HepG2 (cell line): ENCODE measurements around the gene KISS1R. TPM values are rescaled to one million over a fixed set of nuclear protein-coding genes. Genes with fewer than 3 reads are reported as not detected.

ENCODE experiments used
- HNF4A ChIP-seq: sonication (generic); formaldehyde crosslinking; IDR thresholded peaks from 2 replicates; pipeline ENCODE4 v1.4.0; 2020; ENCODE audit warnings: missing genetic modification reagents
- MTF1 ChIP-seq: sonication (generic); formaldehyde crosslinking; IDR thresholded peaks from 2 replicates; pipeline ENCODE4 v1.5.0; 2020; ENCODE audit warnings: missing genetic modification reagents
- PITX1 ChIP-seq: sonication (generic); formaldehyde crosslinking; IDR thresholded peaks from 2 replicates; pipeline ENCODE4 v1.5.1; 2020; ENCODE audit warnings: mild to moderate bottlenecking, missing genetic modification reagents
- RXRA ChIP-seq: sonication (generic); formaldehyde crosslinking; IDR thresholded peaks from 2 replicates; pipeline ENCODE4 v1.5.1; 2020; ENCODE audit warnings: missing genetic modification reagents
- SPEN ChIP-seq: sonication (generic); formaldehyde crosslinking; IDR thresholded peaks from 2 replicates; pipeline ENCODE4 v1.5.1; 2020; ENCODE audit warnings: low read depth, mild to moderate bottlenecking, missing genetic modification reagents
- ZBTB8A ChIP-seq: sonication (generic); formaldehyde crosslinking; IDR thresholded peaks from 2 replicates; pipeline ENCODE4 v1.4.0; 2020; ENCODE audit warnings: mild to moderate bottlenecking, low read depth, missing genetic modification reagents, borderline replicate concordance
- ZNF619 ChIP-seq: sonication (generic); formaldehyde crosslinking; IDR thresholded peaks from 2 replicates; pipeline ENCODE4 v1.4.0; 2020; ENCODE audit warnings: mild to moderate bottlenecking, missing genetic modification reagents
- ZNF83 ChIP-seq: sonication (generic); formaldehyde crosslinking; IDR thresholded peaks from 2 replicates; pipeline ENCODE4 v1.4.0; 2020; ENCODE audit warnings: missing genetic modification reagents, mild to moderate bottlenecking, borderline replicate concordance
- ZNF850 ChIP-seq: sonication (generic); formaldehyde crosslinking; conservative IDR thresholded peaks from 2 replicates; pipeline ENCODE4 v1.9.0; 2021; ENCODE audit warnings: mild to moderate bottlenecking, missing genetic modification reagents
- polyA plus RNA-seq, 8 experiments: library from polyadenylated mRNA; depleted of rRNA in 3 of 8; stranded (reverse) in 7 of 8; unstranded in 1 of 8; fragments of >200 nt; fragmentation: Illumina TruSeq in 4 of 8; extraction: Trizol in 4 of 8; gene quantifications; 2 replicates each; pipeline versions ENCODE4 v1.2.1 to v1.2.3, GENCODE V29; 2011 to 2016; ENCODE audit warnings: low read depth in 4 of 8, missing spikeins in 1 of 8, mixed read lengths in 1 of 8; ENCODE audit not compliant: insufficient read depth in 1 of 8
- total RNA-seq, 5 experiments: library from RNA; depleted of rRNA; stranded (reverse); fragments of >200 nt; fragmentation: Illumina TruSeq; extraction: Trizol; gene quantifications; 2 replicates each; pipeline ENCODE4 v1.2.3, GENCODE V29; 2016; ENCODE audit warnings: low read depth in 1 of 5
- TF ChIP-seq, protein P1 (sequence below): sonication (generic); formaldehyde crosslinking; IDR thresholded peaks from 2 replicates; pipeline ENCODE4 v1.4.0; 2020; ENCODE audit warnings: mild to moderate bottlenecking, missing genetic modification reagents
- TF ChIP-seq, protein P2 (sequence below): sonication (generic); formaldehyde crosslinking; IDR thresholded peaks from 2 replicates; pipeline ENCODE4 v1.4.0; 2020; ENCODE audit warnings: mild to moderate bottlenecking, missing genetic modification reagents
- TF ChIP-seq, protein P3 (sequence below), 2 experiments: sonication (generic) in 1 of 2; formaldehyde crosslinking in 1 of 2; IDR thresholded peaks; 2 replicates each; pipeline versions ENCODE4 v1.4.0 to v1.6.1; 2016 to 2020; ENCODE audit warnings: borderline replicate concordance in 1 of 2, low read depth in 1 of 2, mild to moderate bottlenecking in 1 of 2, missing genetic modification reagents in 1 of 2
- TF ChIP-seq, protein P4 (sequence below): IDR thresholded peaks from 2 replicates; pipeline ENCODE4 v1.6.1; 2016; ENCODE audit warnings: mild to moderate bottlenecking
- TF ChIP-seq, protein P5 (sequence below): IDR thresholded peaks from 2 replicates; pipeline ENCODE4 v1.6.1; 2016; ENCODE audit warnings: low read depth
- TF ChIP-seq, protein P6 (sequence below): sonication (generic); formaldehyde crosslinking; IDR thresholded peaks from 2 replicates; pipeline ENCODE4 v1.5.0; 2020; ENCODE audit warnings: missing genetic modification reagents, mild to moderate bottlenecking, borderline replicate concordance

The KISS1R gene
- total and polyA plus RNA-seq, 2 of the 13 experiments (the other 11 are each of a cell fraction or from before 2014, with no cell fraction given), result 1.1 to 10.2 TPM

DNA sequence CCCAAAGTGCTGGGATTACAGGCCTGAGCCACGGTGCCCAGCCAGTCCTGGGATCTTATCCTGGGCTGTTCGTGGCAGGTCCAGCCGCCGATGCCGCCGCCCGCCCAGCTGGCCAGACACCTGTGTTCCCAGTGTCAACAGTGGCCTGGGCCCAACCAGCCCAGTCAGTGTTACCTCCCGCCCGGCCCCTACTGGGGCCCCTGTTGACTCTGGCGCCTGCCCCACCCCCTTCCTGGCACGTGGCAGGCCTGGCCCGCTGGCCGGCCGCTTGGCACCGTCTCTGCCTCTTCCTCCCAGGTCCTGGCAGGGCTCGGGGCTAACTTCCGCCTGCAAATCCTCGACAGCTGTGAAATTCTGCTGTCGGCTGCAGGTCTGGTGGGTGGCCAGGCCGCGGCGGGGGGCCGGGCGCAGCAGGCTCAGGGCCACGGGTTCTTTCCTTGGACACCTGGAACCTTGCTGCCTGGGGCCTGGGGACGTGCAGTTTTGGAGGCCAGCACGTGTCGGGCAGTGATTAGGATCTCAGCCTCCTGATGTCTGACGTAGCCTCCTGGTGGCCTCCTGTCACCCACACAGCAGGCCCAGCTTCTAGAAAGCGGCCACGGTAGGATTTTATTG lies 17.8 kb downstream of the KISS1R start (continued):
- TF ChIP-seq, protein P1, sequence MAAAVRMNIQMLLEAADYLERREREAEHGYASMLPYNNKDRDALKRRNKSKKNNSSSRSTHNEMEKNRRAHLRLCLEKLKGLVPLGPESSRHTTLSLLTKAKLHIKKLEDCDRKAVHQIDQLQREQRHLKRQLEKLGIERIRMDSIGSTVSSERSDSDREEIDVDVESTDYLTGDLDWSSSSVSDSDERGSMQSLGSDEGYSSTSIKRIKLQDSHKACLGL, result peak; percentile 95; the same call in 1 of the 2 replicates
- TF ChIP-seq ZBTB8A (peak; percentile 71; the same call in 1 of the 2 replicates), RXRA (peak; percentile 95), HNF4A (CRISPR knock-in tag) (peak; percentile 69), ZNF850 (CRISPR knock-in tag) (peak; percentile 4; the same call in 1 of the 2 replicates), ZNF83 (peak; percentile 25; the same call in 1 of the 2 replicates), PITX1 (CRISPR knock-in tag) (peak; percentile 82; the same call in 1 of the 2 replicates), ZNF619 (peak; percentile 78; the same call in 1 of the 2 replicates), MTF1 (CRISPR knock-in tag) (0 out of 2 replicates have a peak, but pooled peaks have one; percentile 61), SPEN (CRISPR knock-in tag) (peak; percentile 89)
- TF ChIP-seq, protein P2, sequence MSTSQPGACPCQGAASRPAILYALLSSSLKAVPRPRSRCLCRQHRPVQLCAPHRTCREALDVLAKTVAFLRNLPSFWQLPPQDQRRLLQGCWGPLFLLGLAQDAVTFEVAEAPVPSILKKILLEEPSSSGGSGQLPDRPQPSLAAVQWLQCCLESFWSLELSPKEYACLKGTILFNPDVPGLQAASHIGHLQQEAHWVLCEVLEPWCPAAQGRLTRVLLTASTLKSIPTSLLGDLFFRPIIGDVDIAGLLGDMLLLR (CRISPR knock-in tag), result peak; percentile 87; the same call in 1 of the 2 replicates
- TF ChIP-seq, protein P3, sequence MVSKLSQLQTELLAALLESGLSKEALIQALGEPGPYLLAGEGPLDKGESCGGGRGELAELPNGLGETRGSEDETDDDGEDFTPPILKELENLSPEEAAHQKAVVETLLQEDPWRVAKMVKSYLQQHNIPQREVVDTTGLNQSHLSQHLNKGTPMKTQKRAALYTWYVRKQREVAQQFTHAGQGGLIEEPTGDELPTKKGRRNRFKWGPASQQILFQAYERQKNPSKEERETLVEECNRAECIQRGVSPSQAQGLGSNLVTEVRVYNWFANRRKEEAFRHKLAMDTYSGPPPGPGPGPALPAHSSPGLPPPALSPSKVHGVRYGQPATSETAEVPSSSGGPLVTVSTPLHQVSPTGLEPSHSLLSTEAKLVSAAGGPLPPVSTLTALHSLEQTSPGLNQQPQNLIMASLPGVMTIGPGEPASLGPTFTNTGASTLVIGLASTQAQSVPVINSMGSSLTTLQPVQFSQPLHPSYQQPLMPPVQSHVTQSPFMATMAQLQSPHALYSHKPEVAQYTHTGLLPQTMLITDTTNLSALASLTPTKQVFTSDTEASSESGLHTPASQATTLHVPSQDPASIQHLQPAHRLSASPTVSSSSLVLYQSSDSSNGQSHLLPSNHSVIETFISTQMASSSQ (IDR thresholded peaks at IDR 0.05; ENCODE audit: low read depth), result no peak
- TF ChIP-seq, protein P3 (CRISPR knock-in tag; IDR thresholded peaks at IDR 0.05; ENCODE audit: borderline replicate concordance), result peak; percentile 77; the same call in 1 of the 2 replicates
- TF ChIP-seq, protein P4, sequence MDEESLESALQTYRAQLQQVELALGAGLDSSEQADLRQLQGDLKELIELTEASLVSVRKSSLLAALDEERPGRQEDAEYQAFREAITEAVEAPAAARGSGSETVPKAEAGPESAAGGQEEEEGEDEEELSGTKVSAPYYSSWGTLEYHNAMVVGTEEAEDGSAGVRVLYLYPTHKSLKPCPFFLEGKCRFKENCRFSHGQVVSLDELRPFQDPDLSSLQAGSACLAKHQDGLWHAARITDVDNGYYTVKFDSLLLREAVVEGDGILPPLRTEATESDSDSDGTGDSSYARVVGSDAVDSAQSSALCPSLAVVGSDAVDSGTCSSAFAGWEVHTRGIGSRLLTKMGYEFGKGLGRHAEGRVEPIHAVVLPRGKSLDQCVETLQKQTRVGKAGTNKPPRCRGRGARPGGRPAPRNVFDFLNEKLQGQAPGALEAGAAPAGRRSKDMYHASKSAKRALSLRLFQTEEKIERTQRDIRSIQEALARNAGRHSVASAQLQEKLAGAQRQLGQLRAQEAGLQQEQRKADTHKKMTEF (CRISPR knock-in tag), result peak; percentile 98
- TF ChIP-seq, protein P5, sequence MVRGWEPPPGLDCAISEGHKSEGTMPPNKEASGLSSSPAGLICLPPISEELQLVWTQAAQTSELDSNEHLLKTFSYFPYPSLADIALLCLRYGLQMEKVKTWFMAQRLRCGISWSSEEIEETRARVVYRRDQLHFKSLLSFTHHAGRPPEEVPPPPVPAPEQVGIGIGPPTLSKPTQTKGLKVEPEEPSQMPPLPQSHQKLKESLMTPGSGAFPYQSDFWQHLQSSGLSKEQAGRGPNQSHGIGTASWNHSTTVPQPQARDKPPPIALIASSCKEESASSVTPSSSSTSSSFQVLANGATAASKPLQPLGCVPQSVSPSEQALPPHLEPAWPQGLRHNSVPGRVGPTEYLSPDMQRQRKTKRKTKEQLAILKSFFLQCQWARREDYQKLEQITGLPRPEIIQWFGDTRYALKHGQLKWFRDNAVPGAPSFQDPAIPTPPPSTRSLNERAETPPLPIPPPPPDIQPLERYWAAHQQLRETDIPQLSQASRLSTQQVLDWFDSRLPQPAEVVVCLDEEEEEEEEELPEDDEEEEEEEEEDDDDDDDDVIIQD (CRISPR knock-in tag), result peak; percentile 40; the same call in 1 of the 2 replicates
- TF ChIP-seq, protein P6, sequence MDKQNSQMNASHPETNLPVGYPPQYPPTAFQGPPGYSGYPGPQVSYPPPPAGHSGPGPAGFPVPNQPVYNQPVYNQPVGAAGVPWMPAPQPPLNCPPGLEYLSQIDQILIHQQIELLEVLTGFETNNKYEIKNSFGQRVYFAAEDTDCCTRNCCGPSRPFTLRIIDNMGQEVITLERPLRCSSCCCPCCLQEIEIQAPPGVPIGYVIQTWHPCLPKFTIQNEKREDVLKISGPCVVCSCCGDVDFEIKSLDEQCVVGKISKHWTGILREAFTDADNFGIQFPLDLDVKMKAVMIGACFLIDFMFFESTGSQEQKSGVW (CRISPR knock-in tag), result peak; percentile 81; the same call in 1 of the 2 replicates
